SH-SY5Y (cell line): ENCODE data around the gene TRIM62.

Experiments
- GATA2 ChIP-seq: IDR thresholded peaks from 2 replicates; pipeline ENCODE4 v1.6.1; 2011; ENCODE audit warnings: mild to moderate bottlenecking, low read depth, low read length
- GATA3 ChIP-seq: IDR thresholded peaks from 2 replicates; pipeline ENCODE4 v1.6.1; 2011; ENCODE audit warnings: low read depth, mild to moderate bottlenecking, low read length, moderate library complexity

DNA sequence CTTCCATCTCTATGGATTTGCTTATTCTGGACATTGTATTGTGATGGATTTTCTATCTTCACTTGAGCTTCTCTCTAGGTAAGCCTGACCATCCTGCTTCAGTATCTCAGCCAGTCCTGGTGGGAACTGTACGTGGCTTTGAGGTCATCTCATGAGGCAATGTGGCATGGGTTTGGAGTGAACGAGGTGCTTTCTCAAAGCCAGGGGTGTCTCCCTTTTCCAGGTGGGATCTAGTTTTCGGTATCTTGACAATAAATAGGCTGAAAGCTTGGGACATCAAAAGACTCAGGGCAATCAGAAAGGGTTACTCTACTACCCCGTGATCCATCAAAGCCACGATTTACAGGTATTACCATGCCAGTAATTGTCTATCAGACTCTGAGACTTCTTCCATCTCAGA is 60.1 kb downstream of the TRIM62 start:
- TF ChIP-seq GATA2 (no peak), GATA3 (no peak)
